Measurements from ENCODE around the gene NCOA7.

- TF ChIP-seq CTCF (IDR thresholded peaks at IDR 0.05; ENCODE audit: low read depth, low read length) (no peak), EZH2phosphoT487 (IDR thresholded peaks at IDR 0.05; ENCODE audit: low read depth) (no peak)
These were observed 4.5 kb downstream of the NCOA7 start for GRCh38 chr6:125795301-125795700.

All from OCI-LY3 (cell line).